Fibroblast of skin of back (primary cell): ENCODE measurements around the gene MYO1D.
"Not testable (repeated sequence)": the region's sequence is repeated elsewhere in the genome, so short reads cannot be mapped to it uniquely, and the experiment has no call there.

Experiments
- DNase-seq: peaks from one replicate; pipeline ENCODE4 v3.0.0-alpha.2; 2013

MYO1D gene

GRCh38 chr17:32887410-32887809 lies 10.5 kb upstream of the MYO1D start:
- not testable (repeated sequence) for DNase-seq

GRCh38 chr17:32886951-32887350 lies 10.0 kb upstream of the MYO1D start:
- DNase-seq = not testable (repeated sequence)

- DNase-seq = no peak
These were observed 5.8 kb upstream of the MYO1D start for GRCh38 chr17:32882734-32883133.

GRCh38 chr17:32882029-32882428 lies 5.1 kb upstream of the MYO1D start:
- DNase-seq = no peak

GRCh38 chr17:32880671-32881453 lies 3.9 kb upstream of the MYO1D start:
- DNase-seq = no peak

- no peak for DNase-seq
These were observed 2.2 kb upstream of the MYO1D start for GRCh38 chr17:32879134-32879533.

DNA sequence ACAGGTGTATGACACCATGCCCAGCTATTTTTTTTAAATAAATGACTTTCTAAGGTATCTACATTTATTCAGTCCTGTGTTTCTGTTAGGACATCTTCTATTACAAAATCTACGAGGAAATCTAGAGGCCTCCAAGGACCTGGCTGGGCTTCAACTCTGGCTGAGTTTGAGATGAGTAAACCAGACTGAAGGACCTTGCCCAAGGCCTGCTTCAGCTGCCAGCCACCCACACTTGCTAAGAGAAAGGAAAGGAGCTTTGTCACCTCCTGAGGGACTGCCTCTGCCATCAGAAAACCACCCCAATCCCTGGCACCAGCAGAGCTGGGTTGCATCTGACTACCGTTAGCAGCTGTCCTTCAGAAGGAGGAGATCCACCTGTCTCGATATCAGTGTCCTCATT lies 1.3 kb upstream of the MYO1D start:
- DNase-seq = no peak

DNA sequence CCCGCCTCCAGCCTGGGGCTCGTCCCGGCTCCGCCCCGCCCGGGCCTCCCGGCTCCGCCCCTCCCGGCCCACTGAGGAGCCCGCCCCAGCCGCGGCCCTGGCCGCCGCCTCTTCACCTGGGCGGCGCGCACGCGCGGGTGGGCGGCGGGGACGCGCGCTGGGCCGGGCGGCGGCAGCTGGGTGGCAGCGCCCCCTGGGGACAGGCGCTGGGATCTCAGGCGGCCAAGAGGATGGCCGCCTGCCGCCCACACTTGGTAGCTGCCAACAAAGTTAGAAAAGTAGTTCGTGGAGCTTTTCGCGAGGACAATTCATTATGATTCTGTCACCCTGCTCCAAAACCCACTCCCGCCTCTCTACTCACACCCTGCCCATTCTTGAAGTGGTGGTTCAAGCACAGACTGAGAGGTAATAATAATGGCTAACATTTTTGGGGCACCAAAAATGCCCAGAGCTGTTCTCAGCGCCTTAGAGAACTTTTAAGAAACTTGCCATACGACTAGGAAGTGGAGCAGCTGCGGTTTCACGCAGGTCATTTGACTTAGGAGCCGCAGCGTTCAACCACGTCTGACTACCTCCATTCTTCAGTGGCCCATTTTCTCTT lies 340 bp upstream of the MYO1D start:
- peak; percentile 89 for DNase-seq

- DNase-seq = peak; percentile 55
These were observed 954 bp downstream of the MYO1D start for GRCh38 chr17:32875923-32876416.

GRCh38 chr17:32875230-32875917 lies 1.6 kb downstream of the MYO1D start:
- DNase-seq = no peak

- no peak for DNase-seq
These were observed 3.8 kb downstream of the MYO1D start for GRCh38 chr17:32873114-32873513.

DNA sequence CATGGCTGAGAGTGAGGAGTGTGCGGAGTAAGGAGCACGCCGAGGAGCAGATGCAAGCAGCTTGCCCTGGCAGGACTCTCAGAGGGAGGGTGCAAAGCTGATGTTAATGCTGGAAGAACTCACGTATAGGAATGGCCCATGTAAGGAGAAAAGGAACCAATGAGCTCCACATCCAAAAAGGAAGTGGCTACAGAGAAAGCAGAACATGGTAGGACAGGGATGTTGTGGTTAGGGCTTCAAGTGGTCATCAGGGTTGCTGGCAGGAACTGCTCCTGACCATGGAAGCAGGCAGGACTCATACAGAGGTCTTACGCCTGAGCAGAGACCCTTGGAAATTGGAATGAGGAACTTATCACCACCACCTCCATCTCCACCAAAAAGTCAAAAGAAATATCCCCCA lies 5.2 kb downstream of the MYO1D start:
- no peak for DNase-seq

- peak; percentile 84 for DNase-seq
These were observed 6.0 kb downstream of the MYO1D start for GRCh38 chr17:32870969-32871368.

- peak; percentile 46 for DNase-seq
These were observed 6.8 kb downstream of the MYO1D start for GRCh38 chr17:32870027-32870670.

- no peak for DNase-seq
These were observed 7.4 kb downstream of the MYO1D start for GRCh38 chr17:32869345-32870026.

- DNase-seq = no peak
These were observed 11.8 kb downstream of the MYO1D start for GRCh38 chr17:32865141-32865540.

GRCh38 chr17:32863559-32863958 lies 13.4 kb downstream of the MYO1D start:
- no peak for DNase-seq

DNA sequence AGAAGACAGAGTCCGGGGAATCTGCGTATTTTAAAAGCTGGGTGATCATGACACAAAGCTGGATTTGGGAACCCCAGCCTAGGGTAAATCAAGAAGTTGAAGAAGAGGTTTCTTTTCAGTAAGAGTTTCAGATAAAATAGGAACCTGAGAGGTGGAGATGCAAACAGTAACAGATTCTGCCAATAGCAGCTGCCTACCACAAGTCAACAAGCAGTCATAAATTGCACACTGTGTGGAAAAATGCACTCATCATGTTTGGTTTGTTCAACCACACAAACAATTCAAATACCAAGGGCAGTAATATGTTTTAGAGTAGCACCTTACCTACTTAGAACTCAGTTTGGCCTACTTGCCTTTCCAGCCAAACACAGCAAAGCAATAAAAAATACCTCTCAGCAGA lies 14.0 kb downstream of the MYO1D start:
- DNase-seq = no peak

- DNase-seq = no peak
These were observed 14.9 kb downstream of the MYO1D start for GRCh38 chr17:32861981-32862380.

- no peak for DNase-seq
These were observed 16.9 kb downstream of the MYO1D start for GRCh38 chr17:32859857-32860525.

DNA sequence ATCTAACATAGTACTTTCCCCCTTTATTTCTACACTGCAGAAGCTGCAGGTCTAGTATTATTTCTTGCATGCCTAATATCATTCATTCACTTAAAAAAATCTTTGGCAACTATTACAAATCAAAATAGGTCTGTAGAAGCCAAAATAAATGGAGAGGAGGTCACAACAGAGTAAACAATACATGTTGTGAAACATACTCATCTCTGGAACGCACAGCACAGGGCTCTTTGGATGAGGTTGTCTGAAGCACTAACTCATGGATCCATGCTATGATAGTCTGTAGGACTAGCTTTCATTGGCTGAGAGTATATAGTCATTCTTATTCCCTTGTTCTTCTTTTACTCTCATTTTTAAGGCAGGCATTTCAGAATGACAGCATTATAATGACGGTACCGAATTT lies 21.3 kb downstream of the MYO1D start:
- no peak for DNase-seq

GRCh38 chr17:32854832-32855389 lies 22.0 kb downstream of the MYO1D start:
- no peak for DNase-seq
